HG03565 (cell line): ENCODE measurements around the gene KDELR3.

Source experiments
- ATAC-seq: cut with Tn5 transposase; IDR thresholded peaks from one replicate; pipeline ENCODE4 v1.9.1; 2021; ENCODE audit warnings: mild to moderate bottlenecking, moderate library complexity; ENCODE audit not compliant: unreplicated experiment

The KDELR3 gene

GRCh38 chr22:38437416-38437815 lies 30.5 kb upstream of the KDELR3 start:
- ATAC-seq = no peak

GRCh38 chr22:38440747-38441350 lies 27.0 kb upstream of the KDELR3 start:
- ATAC-seq = no peak

DNA sequence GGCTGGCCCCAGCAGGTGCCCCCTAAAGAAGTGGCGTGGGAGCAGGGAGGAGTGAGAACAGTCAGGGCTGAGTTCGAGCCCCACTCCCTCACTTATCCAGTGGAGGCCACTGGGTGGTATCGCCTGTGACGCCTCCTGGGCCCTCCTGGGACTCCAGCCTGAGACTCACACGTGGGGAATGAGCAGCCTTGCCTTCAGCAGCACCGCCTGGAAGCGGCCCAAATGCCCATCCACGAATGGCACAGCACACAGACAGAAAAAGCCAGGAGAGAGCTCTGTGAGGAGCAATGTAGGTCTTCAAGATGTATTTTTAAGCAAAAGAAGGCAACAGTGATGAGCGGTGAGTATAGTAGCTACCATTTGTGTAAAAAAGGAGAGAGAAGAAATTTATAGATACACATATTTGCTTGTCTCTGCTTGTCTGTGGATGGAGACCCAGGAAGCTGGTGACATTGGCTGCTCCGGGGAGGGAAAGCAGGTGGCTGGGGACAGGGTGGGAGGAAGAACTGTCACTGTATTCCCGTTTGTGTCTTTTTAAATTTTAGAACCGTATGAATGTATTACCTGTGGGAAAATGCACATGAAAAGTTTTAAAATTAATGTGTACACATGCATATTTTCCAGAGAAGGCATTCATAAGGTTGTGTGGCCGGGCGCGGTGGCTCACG lies 26.1 kb upstream of the KDELR3 start:
- no peak for ATAC-seq

DNA sequence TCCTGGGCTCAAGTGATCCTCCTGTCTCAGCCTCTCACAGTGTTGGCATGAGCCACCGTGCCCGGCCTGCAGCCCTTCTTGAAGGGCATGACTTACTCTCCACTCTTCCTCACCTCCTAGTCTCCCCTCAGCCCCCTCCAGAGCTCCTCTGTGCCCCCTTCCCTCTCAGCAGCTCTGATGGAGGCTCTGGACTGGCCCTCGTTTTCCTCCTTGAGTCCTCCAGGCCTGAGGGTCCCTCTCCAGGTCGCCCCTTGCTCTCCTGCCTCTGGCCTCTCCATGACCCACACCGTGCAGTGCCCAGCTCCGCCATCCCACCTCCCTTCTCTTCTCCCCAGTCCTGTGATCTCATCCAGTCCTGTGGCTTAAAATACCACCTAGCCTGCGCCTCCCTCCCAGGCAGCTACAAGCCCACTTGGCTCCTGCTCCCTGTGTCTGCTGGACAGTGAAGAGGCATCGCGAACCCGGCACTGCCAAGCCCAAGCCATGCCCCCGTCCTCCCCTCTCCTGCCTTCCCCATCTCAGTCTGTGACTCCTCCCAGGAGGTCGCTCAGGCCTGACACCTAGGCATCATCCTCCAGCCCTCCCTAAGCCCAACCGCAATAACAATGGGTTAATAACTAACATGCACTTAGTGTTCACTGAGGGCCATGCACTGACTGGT lies 24.8 kb upstream of the KDELR3 start:
- ATAC-seq = no peak

GRCh38 chr22:38443628-38444521 lies 24.0 kb upstream of the KDELR3 start:
- ATAC-seq = no peak

- no peak for ATAC-seq
Observed at GRCh38 chr22:38444783-38445182, 23.1 kb upstream of the KDELR3 start.

DNA sequence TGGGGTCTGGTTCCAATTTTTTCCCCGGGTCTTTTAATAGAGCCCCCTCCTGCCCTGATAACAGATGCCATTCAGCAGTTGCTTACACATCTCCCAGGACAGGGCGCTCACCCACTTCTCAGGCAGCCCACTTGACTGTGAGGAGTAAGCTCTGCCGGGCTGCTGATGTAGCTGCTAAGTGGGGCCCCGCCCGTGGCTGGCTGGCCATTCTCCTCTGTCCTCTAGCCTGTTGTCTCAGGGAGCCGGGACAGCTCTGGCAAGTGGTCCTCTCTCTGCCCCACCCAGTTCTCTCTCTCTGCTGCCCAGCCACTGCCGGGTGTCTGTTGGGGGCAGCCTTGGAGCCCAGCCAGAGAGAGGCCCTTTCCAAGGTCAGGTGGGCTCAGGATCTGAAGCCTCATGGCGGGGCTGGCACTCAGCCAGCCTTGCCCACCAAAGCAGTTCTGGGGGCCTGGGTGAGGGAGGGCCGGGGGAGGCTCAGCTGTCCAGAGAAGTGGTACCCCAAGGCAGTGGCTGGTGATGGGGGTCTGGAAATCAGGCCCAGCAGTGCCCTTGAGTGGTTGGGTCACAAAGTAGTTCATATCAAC lies 21.8 kb upstream of the KDELR3 start:
- no peak for ATAC-seq

DNA sequence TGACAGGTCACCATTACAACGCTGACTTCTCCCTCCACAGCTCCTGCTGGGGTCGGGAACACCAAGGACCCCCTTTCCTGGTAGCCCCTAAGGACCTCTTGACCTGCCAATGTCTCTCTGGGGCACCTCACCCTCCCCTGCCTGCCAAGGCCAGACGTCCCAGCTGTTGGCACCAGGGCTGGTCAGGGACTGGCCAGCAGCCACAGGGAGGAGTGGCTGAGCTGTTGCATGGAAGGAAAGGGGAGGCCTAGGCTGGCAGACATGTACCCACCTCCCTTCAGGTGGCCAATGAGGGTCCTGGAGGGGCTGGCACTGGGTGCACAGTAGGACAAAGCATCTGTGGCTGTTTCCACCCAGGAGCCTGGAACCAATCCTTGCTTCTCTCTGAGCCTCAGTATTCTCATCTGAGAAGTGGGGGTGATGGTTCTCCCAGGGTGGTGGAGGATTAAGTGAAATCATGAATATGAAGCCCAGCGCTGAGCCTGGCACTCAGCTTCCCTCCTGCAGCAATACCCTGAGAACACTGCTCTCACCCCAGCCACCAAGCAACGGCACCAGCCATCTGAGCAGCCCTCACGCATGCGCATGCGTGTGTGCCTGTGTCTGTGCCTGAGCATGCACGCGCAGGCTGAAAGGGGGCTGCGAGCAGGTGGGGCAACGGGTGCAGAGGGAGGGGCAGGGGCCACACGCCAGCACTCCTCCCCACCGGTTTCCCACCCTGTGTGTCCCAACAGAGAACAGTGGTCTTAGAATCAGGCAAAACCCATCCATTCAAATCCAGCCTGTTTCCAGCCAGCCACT lies 18.8 kb upstream of the KDELR3 start:
- no peak for ATAC-seq

DNA sequence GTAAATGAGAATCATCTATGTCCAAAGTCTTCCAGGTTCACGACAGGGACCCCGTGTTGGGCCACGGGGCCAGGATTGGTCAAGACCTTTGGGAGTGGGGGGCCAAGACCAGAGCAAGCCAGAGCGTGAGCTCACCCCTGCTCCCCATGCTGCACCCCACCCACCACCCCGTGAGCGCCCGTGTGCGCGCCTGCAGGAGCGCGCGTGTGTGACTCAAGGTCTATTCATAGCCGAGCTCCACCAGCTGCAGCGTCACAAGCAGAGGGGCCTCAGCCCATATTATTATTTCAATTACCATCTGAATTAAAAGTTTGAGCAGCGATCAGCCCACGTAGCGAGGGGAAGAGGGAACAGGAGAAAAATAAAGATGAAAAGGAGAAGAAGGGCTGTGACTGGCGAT lies 18.1 kb upstream of the KDELR3 start:
- no peak for ATAC-seq

- ATAC-seq = no peak
Observed at GRCh38 chr22:38450234-38450797, 17.6 kb upstream of the KDELR3 start.

GRCh38 chr22:38451404-38451803 lies 16.5 kb upstream of the KDELR3 start:
- no peak for ATAC-seq

- no peak for ATAC-seq
Observed at GRCh38 chr22:38451864-38452263, 16.0 kb upstream of the KDELR3 start.

- ATAC-seq = no peak
Observed at GRCh38 chr22:38452373-38453065, 15.4 kb upstream of the KDELR3 start.

GRCh38 chr22:38453066-38453672 lies 14.7 kb upstream of the KDELR3 start:
- no peak for ATAC-seq

- no peak for ATAC-seq
Observed at GRCh38 chr22:38453996-38454352, 13.9 kb upstream of the KDELR3 start.

GRCh38 chr22:38454353-38455075 lies 13.4 kb upstream of the KDELR3 start:
- no peak for ATAC-seq

DNA sequence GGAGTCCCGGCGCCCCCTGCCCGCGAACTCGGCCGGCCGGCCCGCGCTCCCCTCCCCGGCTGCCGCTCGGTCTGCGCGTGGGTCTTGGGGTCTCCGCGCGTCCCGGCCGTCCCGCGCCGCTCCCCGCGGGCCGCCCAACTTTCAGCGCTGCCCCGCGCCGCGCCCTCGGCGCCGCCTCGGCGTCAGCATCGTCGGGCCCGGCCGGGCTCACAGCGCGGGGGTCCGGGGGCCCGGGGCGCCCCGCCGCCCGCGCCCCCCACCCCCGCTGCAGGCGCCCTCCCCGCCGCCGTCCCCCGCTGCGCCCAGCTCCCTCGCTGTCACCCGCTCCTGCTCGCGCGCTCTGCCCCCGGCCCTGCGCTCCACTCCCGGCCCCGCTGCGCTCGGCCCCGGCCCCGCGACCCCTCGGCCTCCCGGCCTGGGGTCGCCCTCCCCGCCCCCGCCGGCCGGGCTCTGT lies 12.8 kb upstream of the KDELR3 start, which contains the start of gene KCNJ4:
TSS of gene KCNJ4 (minus strand) at position 124 of the 454 bp plus-strand sequence. CDS start 27,067 bp downstream, outside the sequence.
- no peak for ATAC-seq
